CD4-positive, alpha-beta memory T cell (primary cell): ENCODE data around the gene RBMS3. TPM values are rescaled to one million over a fixed set of nuclear protein-coding genes. Genes with fewer than 3 reads are reported as not detected.

Experiments used
- CTCF ChIA-PET: fragments of 350-600 bp; sonication (Branson Sonifier 250); formaldehyde crosslinking; loops from one replicate; lab custom pipeline; 2021; ENCODE audit warnings: inconsistent platforms; ENCODE audit not compliant: partially characterized antibody; lab: Charles Lee
- POLR2A ChIA-PET: fragments of 350-600 bp; sonication (Branson Sonifier 250); formaldehyde crosslinking; loops from one replicate; lab custom pipeline; 2021; ENCODE audit not compliant: partially characterized antibody; lab: Charles Lee
- DNase-seq, 5 donors: peaks; one replicate each; pipeline versions ENCODE4 v3.0.0 to v3.0.0-alpha.2; 2020 to 2022; ENCODE audit warnings: mixed read lengths in 1 of 5
- H3K27ac ChIP-seq: one replicate; pipeline ENCODE4 v1.7.0; 2013; ENCODE audit warnings: low read depth, low read length
- H3K27me3 ChIP-seq: 2 replicates; pipeline ENCODE4 v1.7.0; 2013; ENCODE audit warnings: mild to moderate bottlenecking, low read length, moderate library complexity; ENCODE audit not compliant: insufficient read depth
- H3K36me3 ChIP-seq: 2 replicates; pipeline ENCODE4 v1.7.0; 2013; ENCODE audit warnings: mild to moderate bottlenecking, low read length, moderate library complexity; ENCODE audit not compliant: insufficient read depth
- H3K4me1 ChIP-seq: 2 replicates; pipeline ENCODE4 v1.7.0; 2013; ENCODE audit warnings: mild to moderate bottlenecking, low read length, moderate library complexity; ENCODE audit not compliant: insufficient read depth
- H3K4me3 ChIP-seq, 2 donors: one replicate each; pipeline ENCODE4 v1.7.0; 2013; ENCODE audit warnings: low read length in 2 of 2, mild to moderate bottlenecking in 1 of 2
- H3K9me3 ChIP-seq, 2 donors: one replicate each; pipeline ENCODE4 v1.7.0; 2013; ENCODE audit warnings: low read length in 2 of 2, control low read depth in 1 of 2; ENCODE audit not compliant: control insufficient read depth in 1 of 2
- H3K27ac Mint-ChIP-seq, 7 donors: one replicate each; pipeline ENCODE4 v1.8.0; 2020 to 2021; ENCODE audit warnings: mixed read lengths in 7 of 7, mild to moderate bottlenecking in 6 of 7, inconsistent platforms in 3 of 7, moderate library complexity in 3 of 7
- H3K27me3 Mint-ChIP-seq, 2 donors: one replicate each; pipeline ENCODE4 v1.8.0; 2020 to 2021; ENCODE audit warnings: mixed read lengths in 2 of 2
- H3K36me3 Mint-ChIP-seq, 2 donors: one replicate each; pipeline ENCODE4 v1.8.0; 2020 to 2021; ENCODE audit warnings: mixed read lengths in 2 of 2, inconsistent platforms in 1 of 2, mild to moderate bottlenecking in 1 of 2
- H3K4me1 Mint-ChIP-seq, 4 donors: one replicate each; pipeline ENCODE4 v1.8.0; 2020 to 2021; ENCODE audit warnings: mixed read lengths in 4 of 4, mild to moderate bottlenecking in 1 of 4
- H3K4me3 Mint-ChIP-seq, 8 donors: one replicate each; pipeline ENCODE4 v1.8.0; 2020 to 2021; ENCODE audit warnings: mixed read lengths in 8 of 8, mild to moderate bottlenecking in 7 of 8, moderate library complexity in 6 of 8, inconsistent platforms in 3 of 8
- H3K9me3 Mint-ChIP-seq, 8 donors: one replicate each; pipeline ENCODE4 v1.8.0; 2020 to 2021; ENCODE audit warnings: mixed read lengths in 8 of 8, mild to moderate bottlenecking in 5 of 8, inconsistent platforms in 3 of 8, moderate library complexity in 1 of 8
- intact Hi-C: fragments of 100-400 bp; cut with micrococcal nuclease; formaldehyde crosslinking; loops from one replicate; pipeline ENCODE4 v1.15.1; 2023
- polyA plus RNA-seq, 2 donors: library from polyadenylated mRNA; unstranded; fragments of 300-500 nt; fragmentation: Illumina TruSeq; gene quantifications; one replicate each; pipeline ENCODE4 v1.2.3, GENCODE V29; 2021
- total RNA-seq, 2 experiments: library from RNA; stranded (reverse); gene quantifications; one replicate each; pipeline ENCODE4 v1.2.3, GENCODE V29; 2021

The RBMS3 gene
- total and polyA plus RNA-seq, 4 experiments from 2014 or later = 0.70 to 1.6 (median 1.0) TPM; not detected in 1

- no peak for DNase-seq
- no peak overlapping the region for H3K4me3 Mint-ChIP-seq
- H3K36me3 Mint-ChIP-seq = no peaks in the 10 kb centered on the region
- no peaks in the 10 kb centered on the region for H3K27me3 ChIP-seq
- no peaks in the 10 kb centered on the region for H3K9me3 ChIP-seq
- no peak overlapping the region for H3K27ac Mint-ChIP-seq
- no peak overlapping the region for H3K4me3 ChIP-seq
- no peak overlapping the region for H3K27ac ChIP-seq
- peaks cover 5 to 6% of the 10 kb centered on the region in 2 donors for H3K27me3 Mint-ChIP-seq
- POLR2A ChIA-PET = no interaction called here
- no peaks in the 10 kb centered on the region for H3K36me3 ChIP-seq
- intact Hi-C loops = no loop called here
- H3K4me1 Mint-ChIP-seq = no peaks in the 10 kb centered on the region
- no peaks in the 10 kb centered on the region for H3K9me3 Mint-ChIP-seq
- no peaks in the 10 kb centered on the region for H3K4me1 ChIP-seq
- CTCF ChIA-PET = no interaction called here
Measured at GRCh38 chr3:29942297-29942696, 661.4 kb downstream of the RBMS3 start.

DNA sequence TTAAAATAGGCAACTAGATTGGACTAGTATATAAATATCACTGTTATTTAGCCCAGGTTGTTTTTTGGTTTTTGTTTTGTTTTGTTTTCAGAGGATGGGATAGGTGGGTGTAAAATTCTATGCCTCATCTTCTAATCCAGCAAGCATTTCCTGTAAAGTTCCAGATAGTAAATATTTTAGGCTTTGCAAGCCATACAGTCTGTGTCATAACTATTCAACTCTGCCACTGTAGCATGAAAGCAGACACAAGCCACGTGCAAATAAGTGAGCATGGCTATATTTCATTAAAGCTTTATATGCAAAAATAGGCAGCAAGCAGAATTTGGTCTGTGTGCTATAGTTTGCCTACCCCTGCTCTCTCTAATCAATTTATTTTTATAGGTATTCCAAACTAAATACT is 668.3 kb downstream of the RBMS3 start:
- Histone ChIP-seq H3K36me3 (no peaks in the 10 kb centered on the region), H3K27me3 (no peaks in the 10 kb centered on the region), H3K4me1 (no peaks in the 10 kb centered on the region), H3K4me3 (no peak overlapping the region), H3K27ac (no peak overlapping the region), H3K9me3 (no peaks in the 10 kb centered on the region)
- H3K27ac Mint-ChIP-seq = no peak overlapping the region
- H3K36me3 Mint-ChIP-seq = no peaks in the 10 kb centered on the region
- no peaks in the 10 kb centered on the region for H3K4me1 Mint-ChIP-seq
- intact Hi-C loops = no loop called here
- no peak for DNase-seq
- H3K27me3 Mint-ChIP-seq = peaks cover 0 to 2% of the 10 kb centered on the region in 2 donors
- no peaks in the 10 kb centered on the region for H3K9me3 Mint-ChIP-seq
- POLR2A ChIA-PET = no interaction called here
- CTCF ChIA-PET = no interaction called here
- no peak overlapping the region for H3K4me3 Mint-ChIP-seq

DNA sequence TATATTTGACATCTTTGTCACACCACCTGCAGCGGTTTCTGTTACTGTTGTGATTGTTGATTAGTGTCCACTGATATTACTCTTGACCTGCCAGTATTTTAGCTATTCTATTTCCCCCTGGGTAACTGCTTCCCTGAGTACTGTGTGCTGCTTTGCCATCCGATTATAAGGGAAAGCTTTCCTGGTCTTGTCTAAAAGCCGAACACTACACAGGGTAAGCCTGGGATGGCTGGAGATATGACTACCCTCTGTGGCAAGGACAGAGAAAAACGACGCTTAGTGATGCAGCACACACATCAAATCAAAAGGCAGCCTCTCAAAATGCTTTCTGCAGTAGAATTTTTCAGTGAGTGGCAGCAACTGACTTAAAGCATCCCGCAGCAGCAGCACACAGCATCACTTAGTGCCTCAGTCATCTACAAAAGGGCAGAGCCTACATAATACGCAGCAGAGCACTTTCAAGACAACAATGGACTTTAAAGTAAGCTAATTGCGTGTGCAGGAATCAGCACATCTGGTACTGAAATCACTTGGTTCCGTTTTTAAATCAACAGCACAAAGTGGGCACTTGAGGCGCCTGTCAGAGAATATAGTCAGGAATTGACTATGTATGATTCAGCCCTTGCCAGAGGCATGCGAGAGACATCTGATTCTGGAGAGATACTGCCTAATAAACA is 669.2 kb downstream of the RBMS3 start:
- Mint-ChIP-seq H3K27me3 (peaks cover 0 to 2% of the 10 kb centered on the region in 2 donors), H3K4me1 (no peaks in the 10 kb centered on the region), H3K36me3 (no peaks in the 10 kb centered on the region), H3K4me3 (no peak overlapping the region), H3K9me3 (no peaks in the 10 kb centered on the region), H3K27ac (no peak overlapping the region)
- Histone ChIP-seq H3K27me3 (no peaks in the 10 kb centered on the region), H3K36me3 (no peaks in the 10 kb centered on the region), H3K4me1 (no peaks in the 10 kb centered on the region), H3K27ac (no peak overlapping the region), H3K9me3 (no peaks in the 10 kb centered on the region), H3K4me3 (no peak overlapping the region)
- CTCF ChIA-PET = no interaction called here
- intact Hi-C loops = no loop called here
- DNase-seq = no peak
- POLR2A ChIA-PET = no interaction called here

DNA sequence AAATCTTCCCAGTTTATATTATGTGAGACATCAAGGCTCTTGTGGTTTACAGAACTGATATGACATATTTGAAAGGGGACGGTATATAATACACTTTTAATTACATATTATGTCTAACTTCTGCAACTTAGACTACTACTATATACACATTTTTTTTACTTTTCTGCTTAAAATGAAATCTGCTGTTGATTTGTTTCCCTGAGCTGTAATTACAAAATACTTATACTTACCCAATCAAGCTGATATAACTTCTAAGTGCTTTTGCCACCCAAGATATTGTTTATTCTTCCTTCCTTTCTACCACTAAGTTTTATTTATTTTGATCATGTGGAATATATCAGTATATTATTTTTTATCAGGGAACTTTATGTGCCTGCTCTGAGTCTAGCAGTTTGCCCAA is 671.6 kb downstream of the RBMS3 start:
- no peak for DNase-seq
- no peak overlapping the region for H3K4me3 ChIP-seq
- ChIA-PET CTCF (no interaction called here), POLR2A (no interaction called here)
- Mint-ChIP-seq H3K4me1 (no peaks in the 10 kb centered on the region), H3K36me3 (no peaks in the 10 kb centered on the region), H3K4me3 (no peak overlapping the region), H3K9me3 (no peaks in the 10 kb centered on the region), H3K27ac (no peak overlapping the region), H3K27me3 (peaks cover 0 to 2% of the 10 kb centered on the region in 2 donors)
- no peaks in the 10 kb centered on the region for H3K9me3 ChIP-seq
- H3K27me3 ChIP-seq = no peaks in the 10 kb centered on the region
- no peak overlapping the region for H3K27ac ChIP-seq
- intact Hi-C loops = no loop called here
- no peaks in the 10 kb centered on the region for H3K4me1 ChIP-seq
- H3K36me3 ChIP-seq = no peaks in the 10 kb centered on the region

DNA sequence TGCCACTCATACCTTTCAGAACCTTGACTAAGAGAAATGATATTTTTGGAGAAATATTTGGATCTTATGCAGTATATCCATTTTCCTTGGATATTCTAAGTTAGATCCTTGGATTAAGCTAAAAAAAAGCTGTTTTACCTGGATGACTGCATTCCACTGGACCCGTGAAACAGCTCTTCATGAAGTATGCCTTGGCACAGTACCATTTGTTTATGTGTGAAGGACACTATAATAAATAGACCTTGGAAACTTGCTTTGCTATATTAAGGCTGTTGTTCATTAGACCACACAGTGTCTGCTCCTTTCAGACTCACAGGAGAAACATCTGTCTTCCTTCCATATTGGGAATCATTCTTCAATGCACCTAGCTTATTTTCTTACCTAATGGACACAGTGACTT is 674.5 kb downstream of the RBMS3 start:
- Histone ChIP-seq H3K36me3 (no peaks in the 10 kb centered on the region), H3K9me3 (no peaks in the 10 kb centered on the region), H3K4me3 (no peak overlapping the region), H3K27ac (no peak overlapping the region), H3K4me1 (no peaks in the 10 kb centered on the region), H3K27me3 (no peaks in the 10 kb centered on the region)
- Mint-ChIP-seq H3K4me3 (no peak overlapping the region), H3K4me1 (no peaks in the 10 kb centered on the region), H3K27ac (no peak overlapping the region), H3K9me3 (peaks cover 0 to 5% (median 0%) of the 10 kb centered on the region in 8 donors), H3K36me3 (no peaks in the 10 kb centered on the region), H3K27me3 (peaks cover 0 to 1% of the 10 kb centered on the region in 2 donors)
- POLR2A ChIA-PET = no interaction called here
- CTCF ChIA-PET = no interaction called here
- DNase-seq = no peak
- intact Hi-C loops = no loop called here

DNA sequence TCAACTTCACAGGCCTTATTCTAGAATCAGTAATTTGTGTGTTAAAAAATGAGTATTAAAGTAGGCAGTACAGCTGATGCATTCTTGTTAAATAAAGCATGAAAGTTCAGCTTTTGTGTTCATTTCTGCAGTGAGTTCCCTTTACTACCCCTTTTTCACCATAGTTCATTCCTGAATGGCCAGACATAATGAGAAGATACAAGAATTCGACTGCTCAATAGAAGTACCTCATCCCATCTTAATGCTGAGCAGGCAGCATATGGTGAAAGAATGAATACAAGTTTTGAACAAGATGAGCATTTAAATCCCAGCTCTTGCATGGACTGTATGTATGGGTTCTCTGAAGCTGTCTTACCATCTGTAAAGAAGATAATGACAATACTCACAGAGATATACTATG is 677.9 kb downstream of the RBMS3 start:
- ChIA-PET CTCF (no interaction called here), POLR2A (no interaction called here)

DNA sequence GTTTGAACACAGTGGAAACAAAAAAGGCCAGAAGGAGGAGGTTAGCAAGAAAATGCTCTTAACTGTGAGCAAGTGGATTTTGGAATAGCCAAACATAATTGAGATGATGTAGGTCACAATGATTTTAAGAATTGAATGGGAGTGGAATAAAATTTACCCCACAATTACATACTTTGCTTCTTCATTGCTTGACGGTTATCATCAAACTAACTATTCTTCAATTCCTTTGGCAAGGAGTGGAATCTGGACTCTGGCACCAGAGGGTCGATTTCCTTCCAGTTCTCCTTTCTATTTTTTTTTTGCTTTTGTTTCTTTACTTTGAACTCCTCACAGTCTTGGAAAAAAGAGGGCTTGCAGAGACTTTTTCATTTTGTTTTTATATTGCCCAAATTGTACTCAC is 691.0 kb downstream of the RBMS3 start:
- no peak overlapping the region for H3K27ac ChIP-seq
- no peaks in the 10 kb centered on the region for H3K36me3 Mint-ChIP-seq
- H3K27ac Mint-ChIP-seq = no peak overlapping the region
- H3K4me1 Mint-ChIP-seq = no peaks in the 10 kb centered on the region
- DNase-seq = no peak
- H3K4me3 ChIP-seq = no peak overlapping the region
- ChIA-PET CTCF (no interaction called here), POLR2A (no interaction called here)
- no peak overlapping the region for H3K4me3 Mint-ChIP-seq
- H3K27me3 Mint-ChIP-seq = peaks cover 4 to 8% of the 10 kb centered on the region in 2 donors
- no peaks in the 10 kb centered on the region for H3K4me1 ChIP-seq
- H3K9me3 ChIP-seq = no peaks in the 10 kb centered on the region
- intact Hi-C loops = no loop called here
- no peaks in the 10 kb centered on the region for H3K36me3 ChIP-seq
- peaks cover 0 to 4% (median under 1%) of the 10 kb centered on the region in 8 donors for H3K9me3 Mint-ChIP-seq
- H3K27me3 ChIP-seq = no peaks in the 10 kb centered on the region

More for the DNA sequence above, 677.9 kb downstream of the RBMS3 start:
- Mint-ChIP-seq H3K9me3 (peaks cover 0 to 5% (median 0%) of the 10 kb centered on the region in 8 donors), H3K4me3 (no peak overlapping the region), H3K36me3 (no peaks in the 10 kb centered on the region), H3K27ac (no peak overlapping the region), H3K4me1 (no peaks in the 10 kb centered on the region), H3K27me3 (peaks cover 0 to 1% of the 10 kb centered on the region in 2 donors)
- Histone ChIP-seq H3K4me3 (no peak overlapping the region), H3K27me3 (no peaks in the 10 kb centered on the region), H3K4me1 (no peaks in the 10 kb centered on the region), H3K9me3 (no peaks in the 10 kb centered on the region), H3K27ac (no peak overlapping the region), H3K36me3 (no peaks in the 10 kb centered on the region)
- intact Hi-C loops = no loop called here
- no peak for DNase-seq
